GM12891 (cell line): ENCODE results near the gene OPALIN.

Experiments used
- POLR2A ChIP-seq: IDR thresholded peaks from 2 replicates; pipeline ENCODE4 v1.6.1; 2011; ENCODE audit warnings: low read depth, low read length, control low read depth
- POLR2AphosphoS5 ChIP-seq: IDR thresholded peaks from 2 replicates; pipeline ENCODE4 v1.6.1; 2011; ENCODE audit warnings: low read depth, low read length, control low read depth
- POU2F2 ChIP-seq: IDR thresholded peaks from 2 replicates; pipeline ENCODE4 v1.6.1; 2011; ENCODE audit warnings: low read depth, mild to moderate bottlenecking, control low read depth, low read length, moderate library complexity
- SPI1 ChIP-seq: IDR thresholded peaks from 2 replicates; pipeline ENCODE4 v1.6.1; 2011; ENCODE audit warnings: low read depth, low read length, control low read depth
- TAF1 ChIP-seq: IDR thresholded peaks from 2 replicates; pipeline ENCODE4 v1.6.1; 2011; ENCODE audit warnings: low read depth, low read length, control low read depth

- TF ChIP-seq POLR2A: no peak
- TF ChIP-seq SPI1: no peak
- TF ChIP-seq POLR2AphosphoS5: no peak
- TF ChIP-seq TAF1: no peak
- TF ChIP-seq POU2F2: no peak
These were observed 61.3 kb downstream of the OPALIN start for GRCh38 chr10:96297486-96297885.
